Activated CD8-positive, alpha-beta T cell treated with anti-CD3 and anti-CD28 coated beads for 36 hours (primary cell): ENCODE results near the gene PTS. TPM values are rescaled to one million over a fixed set of nuclear protein-coding genes. Genes with fewer than 3 reads are reported as not detected.

Source experiments
- ATAC-seq: fragments of 200-7000 bp; cut with Tn5 transposase; one replicate; pipeline ENCODE4 v1.10.0; 2021; ENCODE audit warnings: mild to moderate bottlenecking, moderate library complexity
- CTCF ChIA-PET: fragments of 350-600 bp; sonication (Branson Sonifier 250); formaldehyde crosslinking; loops from one replicate; lab custom pipeline; 2021; ENCODE audit warnings: antibody characterized with exemption; lab: Charles Lee
- POLR2A ChIA-PET: fragments of 350-600 bp; sonication (Branson Sonifier 250); formaldehyde crosslinking; loops from one replicate; lab custom pipeline; 2021; ENCODE audit warnings: antibody characterized with exemption; lab: Charles Lee
- DNase-seq: peaks from one replicate; pipeline ENCODE4 v3.0.0-alpha.2; 2020
- H3K27ac Mint-ChIP-seq: one replicate; pipeline ENCODE4 v1.8.0; 2021; ENCODE audit warnings: mild to moderate bottlenecking, mixed read lengths
- H3K27me3 Mint-ChIP-seq: one replicate; pipeline ENCODE4 v1.8.0; 2021; ENCODE audit warnings: mixed read lengths
- H3K36me3 Mint-ChIP-seq: one replicate; pipeline ENCODE4 v1.8.0; 2021; ENCODE audit warnings: low read depth, mixed read lengths
- H3K4me1 Mint-ChIP-seq: one replicate; pipeline ENCODE4 v1.8.0; 2021; ENCODE audit warnings: low read depth, mixed read lengths
- H3K4me3 Mint-ChIP-seq: one replicate; pipeline ENCODE4 v1.8.0; 2021; ENCODE audit warnings: mild to moderate bottlenecking, moderate library complexity, mixed read lengths
- H3K9me3 Mint-ChIP-seq: one replicate; pipeline ENCODE4 v1.8.0; 2021; ENCODE audit warnings: mixed read lengths
- CTCF ChIP-seq: fragments of 200-600 bp; IDR thresholded peaks from one replicate; pipeline ENCODE4 v1.8.0; 2022; ENCODE audit warnings: antibody characterized with exemption, mild to moderate bottlenecking
- intact Hi-C: fragments of 100-400 bp; cut with micrococcal nuclease; formaldehyde crosslinking; loops from one replicate; pipeline ENCODE4 v1.10.0; 2022
- total RNA-seq, 2 experiments: library from RNA; stranded (reverse); gene quantifications; one replicate each; pipeline ENCODE4 v1.2.3, GENCODE V29; 2021

The PTS gene
- total RNA-seq, 2 experiments from 2014 or later = 22.6 to 24.9 TPM

GRCh38 chr11:112216561-112217105, 9.6 kb upstream of the PTS start:
- POLR2A ChIA-PET = interaction anchor here (1.0 kb wide), 1 partner anchor 24 kb away, joined by 3 read pairs; no protein-coding TSS in a partner anchor
- Mint-ChIP-seq H3K27me3 (peaks cover 4% of the 10 kb centered on the region), H3K9me3 (no peaks in the 10 kb centered on the region), H3K4me1 (peaks cover 6% of the 10 kb centered on the region), H3K27ac (no peak overlapping the region), H3K36me3 (no peaks in the 10 kb centered on the region), H3K4me3 (no peak overlapping the region)
- DNase-seq (no peak), ATAC-seq (no peak)
- intact Hi-C loops = loop anchor here (10.0 kb wide), 1 partner anchor 338 kb away; no protein-coding TSS in a partner anchor
- TF ChIP-seq CTCF = no peak
- CTCF ChIA-PET = interaction anchor here (1.2 to 3.9 kb wide), 2 partner anchors 63 to 65 kb away, joined by 3 to 32 read pairs; no protein-coding TSS in a partner anchor

- no peaks in the 10 kb centered on the region for H3K36me3 Mint-ChIP-seq
- H3K4me3 Mint-ChIP-seq = no peak overlapping the region
- no peaks in the 10 kb centered on the region for H3K27me3 Mint-ChIP-seq
- H3K9me3 Mint-ChIP-seq = no peaks in the 10 kb centered on the region
- peak; percentile 62 for TF ChIP-seq CTCF
- DNase-seq (peak; percentile 54), ATAC-seq (peak; percentile 100)
- intact Hi-C loops = loop anchor here (1.0 to 10.0 kb wide), 2 partner anchors 61 to 335 kb away; no protein-coding TSS in a partner anchor
- ChIA-PET CTCF (interaction anchor here (0.6 to 7.7 kb wide), 26 partner anchors 8 to 1070 kb away, joined by 3 to 208 read pairs (median 4); no protein-coding TSS in a partner anchor), POLR2A (interaction anchor here (0.7 kb wide), 1 partner anchor 11 kb away, joined by 4 read pairs; no protein-coding TSS in a partner anchor)
- peaks cover 5% of the 10 kb centered on the region for H3K4me1 Mint-ChIP-seq
- no peak overlapping the region for H3K27ac Mint-ChIP-seq
Observed at GRCh38 chr11:112219476-112220232, 6.6 kb upstream of the PTS start.

- no peak for TF ChIP-seq CTCF
- DNase-seq (no peak), ATAC-seq (no peak)
- ChIA-PET POLR2A (interaction anchor here (0.7 kb wide), 1 partner anchor 49 kb away, joined by 3 read pairs; no protein-coding TSS in a partner anchor), CTCF (interaction anchor here (0.8 to 7.7 kb wide), 7 partner anchors 31 to 367 kb away, joined by 3 to 208 read pairs (median 3); no protein-coding TSS in a partner anchor)
- Mint-ChIP-seq H3K27me3 (peaks cover 1% of the 10 kb centered on the region), H3K36me3 (no peaks in the 10 kb centered on the region), H3K9me3 (no peaks in the 10 kb centered on the region), H3K4me1 (peaks cover 8% of the 10 kb centered on the region), H3K4me3 (no peak overlapping the region), H3K27ac (no peak overlapping the region)
- intact Hi-C loops = no loop called here
Observed at GRCh38 chr11:112221274-112221835, 4.9 kb upstream of the PTS start.

- ChIA-PET POLR2A (interaction anchor here (0.7 kb wide), 1 partner anchor 46 kb away, joined by 3 read pairs; no protein-coding TSS in a partner anchor), CTCF (interaction anchor here (0.9 to 7.7 kb wide), 3 partner anchors 58 to 333 kb away, joined by 4 to 208 read pairs (median 4); no protein-coding TSS in a partner anchor)
- Mint-ChIP-seq H3K36me3 (no peaks in the 10 kb centered on the region), H3K9me3 (no peaks in the 10 kb centered on the region), H3K4me1 (peaks cover 10% of the 10 kb centered on the region), H3K4me3 (no peak overlapping the region), H3K27ac (no peak overlapping the region), H3K27me3 (peaks cover 1% of the 10 kb centered on the region)
- no peak for TF ChIP-seq CTCF
- no peak for DNase-seq
- no peak for ATAC-seq
- intact Hi-C loops = no loop called here
Observed at GRCh38 chr11:112222303-112222702, 3.9 kb upstream of the PTS start.
